Keratinocyte (primary cell): Measurements from ENCODE around the gene RBMS3. TPM values are rescaled to one million over a fixed set of nuclear protein-coding genes. Genes with fewer than 3 reads are reported as not detected.
"Not testable (repeated sequence)": the region's sequence is repeated elsewhere in the genome, so short reads cannot be mapped to it uniquely, and the experiment has no call there.

Experiments used
- DNase-seq: peaks from one replicate; pipeline ENCODE4 v3.0.0-alpha.2; 2011; ENCODE audit warnings: low read depth, missing footprints, low spot score
- FAIRE-seq: peaks from 2 replicates; lab custom pipeline; 2011; peaks lifted over from hg19 to GRCh38; lab: Jason Lieb, UNC
- H2AFZ ChIP-seq: 2 replicates; pipeline ENCODE4 v1.6.0; 2012; ENCODE audit warnings: low read length, control low read depth, inconsistent platforms; ENCODE audit not compliant: control insufficient read depth
- H3K27ac ChIP-seq: 2 replicates; pipeline ENCODE4 v1.5.1; 2011; ENCODE audit warnings: low read length; ENCODE audit not compliant: control insufficient read depth, insufficient read depth
- H3K27me3 ChIP-seq: 3 replicates; pipeline ENCODE4 v1.6.0; 2011; ENCODE audit warnings: low read length; ENCODE audit not compliant: control insufficient read depth, insufficient read depth; ENCODE audit errors: extremely low read depth
- H3K36me3 ChIP-seq, 2 experiments: 2 replicates in 1 of 2; 3 replicates in 1 of 2; pipeline ENCODE4 v1.5.1; 2011; ENCODE audit warnings: low read length in 2 of 2, mild to moderate bottlenecking in 1 of 2; ENCODE audit not compliant: control insufficient read depth in 2 of 2, insufficient read depth in 2 of 2; ENCODE audit errors: extremely low read depth in 1 of 2
- H3K4me1 ChIP-seq: 3 replicates; pipeline ENCODE4 v1.5.1; 2011; ENCODE audit warnings: low read length; ENCODE audit not compliant: control insufficient read depth, insufficient read depth; ENCODE audit errors: extremely low read depth
- H3K4me2 ChIP-seq: 3 replicates; pipeline ENCODE4 v1.6.0; 2011; ENCODE audit warnings: low read depth, low read length; ENCODE audit not compliant: control insufficient read depth, insufficient read depth; ENCODE audit errors: extremely low read depth
- H3K4me3 ChIP-seq, 3 experiments: fragments of 200-600 bp in 1 of 3; sonication (generic) in 1 of 3; 2 replicates in 2 of 3; 3 replicates in 1 of 3; pipeline ENCODE4 v1.5.1; 2011 to 2016; ENCODE audit warnings: low read length in 3 of 3, mild to moderate bottlenecking in 3 of 3, control low read depth in 2 of 3, inconsistent platforms in 1 of 3, low read depth in 1 of 3, mixed read lengths in 1 of 3, mixed run types in 1 of 3, moderate library complexity in 1 of 3; ENCODE audit not compliant: control insufficient read depth in 2 of 3, insufficient read depth in 2 of 3; ENCODE audit errors: extremely low read depth in 1 of 3
- H3K79me2 ChIP-seq: 2 replicates; pipeline ENCODE4 v1.6.0; 2012; ENCODE audit warnings: low read length; ENCODE audit not compliant: control insufficient read depth, insufficient read depth
- H3K9ac ChIP-seq: 3 replicates; pipeline ENCODE4 v1.6.0; 2011; ENCODE audit warnings: low read length; ENCODE audit not compliant: control insufficient read depth, insufficient read depth; ENCODE audit errors: extremely low read depth
- H3K9me1 ChIP-seq: 3 replicates; pipeline ENCODE4 v1.6.0; 2011; ENCODE audit warnings: low read length; ENCODE audit not compliant: control insufficient read depth, insufficient read depth; ENCODE audit errors: extremely low read depth
- H3K9me3 ChIP-seq: 2 replicates; pipeline ENCODE4 v1.5.1; 2012; ENCODE audit warnings: low read depth, low read length; ENCODE audit not compliant: control insufficient read depth
- H4K20me1 ChIP-seq: 3 replicates; pipeline ENCODE4 v1.6.0; 2011; ENCODE audit warnings: low read length; ENCODE audit not compliant: control insufficient read depth, insufficient read depth; ENCODE audit errors: extremely low read depth
- CTCF ChIP-seq, 3 experiments: IDR thresholded peaks in 1 of 3; conservative IDR thresholded peaks in 1 of 3; optimal IDR thresholded peaks in 1 of 3; 2 replicates in 2 of 3; 3 replicates in 1 of 3; pipeline versions ENCODE3 to v1.5.1; 2011; ENCODE audit warnings: low read length in 3 of 3, mild to moderate bottlenecking in 3 of 3, moderate library complexity in 2 of 3, control low read depth in 1 of 3, inconsistent platforms in 1 of 3; ENCODE audit not compliant: insufficient read depth in 2 of 3; ENCODE audit errors: extremely low read depth in 1 of 3
- EZH2 ChIP-seq: IDR thresholded peaks from one replicate; pipeline ENCODE4 v1.6.1; 2012; ENCODE audit warnings: inconsistent platforms, mild to moderate bottlenecking, low read length, moderate library complexity
- dilution Hi-C: fragments of 300-500 bp; cut with MboI; formaldehyde crosslinking; loops from one replicate; pipeline ENCODE4 v1.7.0; 2020; ENCODE audit warnings: low sequenced_read_pairs; ENCODE audit not compliant: extremely low pct_ligation_motif_present
- polyA plus RNA-seq, 5 experiments: library from polyadenylated mRNA; depleted of rRNA in 3 of 5; stranded (reverse) in 3 of 5; stranded (forward) in 1 of 5; unstranded in 1 of 5; fragments of >200 nt; gene quantifications; 1 replicate in 1 of 5; 2 replicates in 3 of 5; 3 replicates in 1 of 5; pipeline versions ENCODE4 v1.2.1 to v1.2.3, GENCODE V29; 2011 to 2012; ENCODE audit warnings: missing spikeins in 2 of 5, low read depth in 1 of 5, low replicate concordance in 1 of 5

The RBMS3 gene
- polyA plus RNA-seq, 1 donor (not counting 4 experiments of a cell fraction or from before 2014, with no cell fraction given): 2.3 TPM

DNA sequence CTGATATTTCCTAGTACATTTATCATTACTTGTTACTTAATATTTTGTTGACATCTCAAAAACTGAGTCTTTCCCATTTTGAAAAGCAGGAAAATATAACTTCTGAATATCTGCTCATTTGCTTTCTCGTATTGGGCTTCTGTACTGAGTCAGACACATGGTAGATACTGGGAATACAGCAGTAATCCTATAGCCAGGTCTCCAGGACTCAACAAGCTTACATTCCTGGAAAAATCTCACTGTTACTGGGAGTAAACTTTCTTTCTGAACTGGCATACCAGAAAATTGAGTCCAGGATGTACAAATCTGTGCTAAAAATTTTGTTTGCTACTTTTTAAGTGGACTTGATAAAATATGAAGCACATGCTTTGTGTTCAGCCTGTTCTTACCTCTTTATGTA is 240.4 kb downstream of the RBMS3 start:
- H3K27me3 ChIP-seq: no peaks in the 10 kb centered on the region
- H3K79me2 ChIP-seq: no peaks in the 10 kb centered on the region
- no peak for DNase-seq
- H3K27ac ChIP-seq: no peak overlapping the region
- dilution Hi-C loops: no loop called here
- no peak overlapping the region for H3K9ac ChIP-seq
- no peaks in the 10 kb centered on the region for H3K36me3 ChIP-seq
- no peak for FAIRE-seq
- no peaks in the 10 kb centered on the region for H3K9me1 ChIP-seq
- H2AFZ ChIP-seq: no peak overlapping the region
- H3K9me3 ChIP-seq: no peaks in the 10 kb centered on the region
- TF ChIP-seq CTCF (optimal IDR thresholded peaks at IDR 0.05 in 1 of 3, IDR thresholded peaks at IDR 0.05 in 1 of 3, conservative IDR thresholded peaks at IDR 0.05 in 1 of 3; ENCODE audit: extremely low read depth in 1 of 3, insufficient read depth in 2 of 3, low read length in 3 of 3): no peak
- no peak for TF ChIP-seq EZH2
- H3K4me2 ChIP-seq: no peak overlapping the region
- no peak overlapping the region for H3K4me3 ChIP-seq
- no peaks in the 10 kb centered on the region for H3K4me1 ChIP-seq
- no peaks in the 10 kb centered on the region for H4K20me1 ChIP-seq

DNA sequence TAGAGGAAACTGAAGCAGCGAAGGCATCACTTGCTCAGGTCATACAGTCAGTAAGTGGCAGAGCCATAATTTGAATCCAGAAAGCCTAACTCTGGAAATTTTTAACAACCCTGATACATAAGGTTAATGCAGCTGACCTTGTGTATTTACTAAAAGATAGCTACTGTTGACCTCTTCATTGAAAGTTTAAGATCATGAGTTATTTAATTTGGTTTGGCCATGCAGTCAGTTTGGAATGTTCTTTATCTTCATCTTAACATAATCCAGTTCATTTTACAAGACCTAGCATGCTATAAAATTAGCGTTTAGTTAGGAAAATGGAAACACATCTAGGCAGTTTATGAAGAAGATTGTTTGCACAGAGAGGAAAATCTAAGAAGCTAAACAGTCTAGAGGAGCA is 240.9 kb downstream of the RBMS3 start:
- Histone ChIP-seq H3K9me3 (no peaks in the 10 kb centered on the region), H3K9me1 (no peaks in the 10 kb centered on the region), H3K4me2 (no peak overlapping the region), H4K20me1 (no peaks in the 10 kb centered on the region), H3K4me3 (no peak overlapping the region), H3K9ac (no peak overlapping the region), H3K27ac (no peak overlapping the region), H2AFZ (no peak overlapping the region), H3K27me3 (no peaks in the 10 kb centered on the region), H3K36me3 (no peaks in the 10 kb centered on the region), H3K4me1 (no peaks in the 10 kb centered on the region), H3K79me2 (no peaks in the 10 kb centered on the region)
- dilution Hi-C loops: no loop called here
- no peak for DNase-seq
- FAIRE-seq: no peak
- TF ChIP-seq EZH2: no peak
- no peak for TF ChIP-seq CTCF (optimal IDR thresholded peaks at IDR 0.05 in 1 of 3, IDR thresholded peaks at IDR 0.05 in 1 of 3, conservative IDR thresholded peaks at IDR 0.05 in 1 of 3; ENCODE audit: extremely low read depth in 1 of 3, insufficient read depth in 2 of 3, low read length in 3 of 3)

DNA sequence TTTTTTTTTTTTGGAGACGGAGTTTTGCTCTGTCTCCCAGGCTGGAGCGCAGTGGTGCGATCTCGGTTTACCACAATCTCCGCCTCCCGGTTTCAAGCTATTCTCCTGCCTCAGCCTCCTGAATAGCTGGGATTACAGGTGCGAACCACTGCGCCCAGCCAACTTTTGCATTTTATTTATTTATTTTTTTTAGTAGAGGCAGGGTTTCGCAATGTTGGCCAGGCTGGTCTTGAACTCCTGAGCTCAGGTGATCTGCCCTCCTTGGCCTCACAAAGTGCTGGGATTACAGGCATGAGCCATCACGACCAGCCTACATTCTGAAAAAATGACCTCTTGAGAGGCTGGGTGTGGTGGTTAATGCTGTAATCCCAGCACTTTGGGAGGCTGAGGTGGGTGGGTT is 243.6 kb downstream of the RBMS3 start:
- H3K4me3 ChIP-seq, H3K9me1 ChIP-seq, H3K79me2 ChIP-seq, H4K20me1 ChIP-seq, H3K4me1 ChIP-seq, H2AFZ ChIP-seq, H3K4me2 ChIP-seq, H3K36me3 ChIP-seq, DNase-seq, H3K9me3 ChIP-seq, H3K27ac ChIP-seq, H3K27me3 ChIP-seq, FAIRE-seq, dilution Hi-C loops, H3K9ac ChIP-seq: not testable (repeated sequence)
